Adrenal gland (tissue), 5 donors: Measurements from ENCODE around the gene COMT.

ENCODE experiments used
- CTCF ChIP-seq, 6 experiments: fragments of 450-650 bp in 4 of 6; fragments of 200-600 bp in 2 of 6; sonication (generic) in 1 of 6; IDR thresholded peaks; 1 replicate in 5 of 6; 2 replicates in 1 of 6; pipeline versions ENCODE4 v1.5.1 to v1.8.0; 2016 to 2021; ENCODE audit warnings: antibody characterized with exemption in 6 of 6, mild to moderate bottlenecking in 2 of 6, moderate library complexity in 1 of 6
- POLR2A ChIP-seq, 2 donors: fragments of 450-650 bp; IDR thresholded peaks; one replicate each; pipeline ENCODE4 v1.6.1; 2017; ENCODE audit warnings: antibody characterized with exemption in 2 of 2, mild to moderate bottlenecking in 2 of 2, moderate library complexity in 1 of 2
- donor health status: DM: no; HTN: no; CAD: no.

GRCh38 chr22:19943082-19944026 is 1.8 kb downstream of the COMT start:
- TF ChIP-seq CTCF (IDR thresholded peaks at IDR 0.05) (no peak), POLR2A (IDR thresholded peaks at IDR 0.05) (no peak)
